ENCODE results near the gene GTF2F1. TPM values are rescaled to one million over a fixed set of nuclear protein-coding genes. Genes with fewer than 3 reads are reported as not detected.

Gene GTF2F1
- total RNA-seq, 1 donor from 2014 or later, result 62.9 TPM

DNA sequence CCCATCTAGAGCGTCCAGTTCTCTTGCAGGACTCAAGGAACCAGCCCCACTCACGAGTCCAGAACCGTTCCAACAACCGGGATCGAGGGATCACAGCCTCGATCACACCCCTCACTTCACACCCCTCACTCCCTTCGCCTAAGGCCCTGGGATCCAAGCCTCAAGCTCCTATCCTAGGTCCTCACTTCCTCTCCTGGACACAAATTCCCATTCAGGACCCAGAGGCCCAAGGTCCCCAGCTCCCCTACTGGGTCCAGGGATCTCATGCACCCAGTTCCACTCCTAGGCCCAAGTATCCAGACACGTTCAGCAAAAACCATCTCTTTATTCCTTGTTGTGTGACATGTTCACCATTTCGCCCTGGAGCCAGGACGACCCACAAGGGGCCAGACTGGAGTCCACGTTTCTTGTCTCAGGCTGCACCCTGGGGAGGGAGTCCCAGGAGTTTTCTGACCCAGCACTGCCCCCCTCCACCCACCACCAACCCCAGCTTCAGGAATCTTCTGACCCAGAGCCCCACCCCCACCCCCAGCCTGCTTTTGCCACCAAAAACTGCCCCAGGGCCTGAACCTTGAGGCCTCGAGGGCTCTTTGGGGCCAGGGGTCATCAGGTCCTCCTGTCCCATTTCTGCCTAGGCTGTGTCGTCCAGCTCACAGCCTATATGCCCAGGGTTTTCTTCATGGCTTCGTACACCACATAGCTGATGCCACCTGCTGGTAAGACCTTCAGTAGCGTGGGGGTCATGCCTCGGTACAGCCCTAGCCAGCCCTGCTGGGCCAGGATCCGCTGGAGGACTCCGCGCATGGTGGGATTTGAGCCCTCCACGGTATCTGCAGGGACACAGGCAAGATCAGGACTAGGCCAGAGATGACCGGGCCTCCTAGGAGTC lies 33.0 kb upstream of the GTF2F1 start:
- H3K4me1 Mint-ChIP-seq (ENCODE audit: low read depth), result peaks cover 28% of the 10 kb centered on the region
- intact Hi-C loops (cut with micrococcal nuclease), result loop anchor here (1.0 to 10.0 kb wide), 13 partner anchors 33 to 801 kb away; partner anchors contain the start of genes CLPP, DENND1C, GTF2F1 and SAFB
- H3K36me3 Mint-ChIP-seq (ENCODE audit: low read depth), result peaks cover 11% of the 10 kb centered on the region
- H3K27ac Mint-ChIP-seq, result peak overlapping the region; percentile 90
- H3K27me3 Mint-ChIP-seq (ENCODE audit: insufficient read depth), result no peaks in the 10 kb centered on the region
- DNase-seq (ENCODE audit: low spot score), result no peak
- peak overlapping the region; percentile 79 for H3K4me3 Mint-ChIP-seq
- H3K9me3 Mint-ChIP-seq, result no peaks in the 10 kb centered on the region

DNA sequence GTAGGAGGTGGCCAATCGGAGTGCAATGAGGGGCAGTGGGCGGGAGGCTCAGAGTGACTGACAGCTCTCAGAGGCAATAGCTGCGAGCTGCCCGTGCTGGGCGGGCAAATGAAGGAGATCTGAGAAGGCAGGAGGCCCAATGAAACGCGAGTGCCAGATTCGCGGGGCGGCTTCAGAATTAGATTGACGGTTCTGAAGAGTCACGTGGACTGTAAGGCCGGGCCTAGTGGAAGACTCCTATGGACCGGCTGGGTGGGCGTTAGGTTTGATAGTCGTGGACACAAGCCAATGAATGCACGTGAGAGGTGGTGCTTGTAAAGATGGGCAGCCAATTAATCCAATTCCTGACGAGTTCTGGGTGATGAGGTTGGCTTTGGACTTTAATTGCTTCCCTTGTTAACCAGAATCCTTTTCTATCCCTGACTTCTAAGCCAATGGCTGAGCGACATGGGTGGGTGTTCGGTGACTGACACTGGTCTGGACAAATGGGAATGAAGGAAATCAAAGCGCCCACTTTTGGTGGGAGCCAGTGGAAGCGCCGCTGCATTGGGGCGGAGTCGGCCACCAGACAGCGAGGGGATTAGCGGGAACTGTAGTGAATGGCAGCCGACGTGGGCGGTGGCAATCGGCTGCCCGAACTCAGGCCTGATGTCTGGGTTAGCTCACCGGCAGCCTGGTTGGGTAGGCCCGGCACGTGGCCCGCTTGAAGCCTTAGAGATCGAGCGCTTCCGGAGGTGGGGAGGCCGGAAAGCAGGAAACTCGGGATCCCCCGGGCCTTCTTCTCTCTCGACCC lies 32.2 kb upstream of the GTF2F1 start:
- peak; percentile 99 for DNase-seq (ENCODE audit: low spot score)
- H3K27ac Mint-ChIP-seq, result peak overlapping the region; percentile 90
- H3K9me3 Mint-ChIP-seq, result no peaks in the 10 kb centered on the region
- H3K4me1 Mint-ChIP-seq (ENCODE audit: low read depth), result peaks cover 28% of the 10 kb centered on the region
- peak overlapping the region; percentile 79 for H3K4me3 Mint-ChIP-seq
- intact Hi-C loops (cut with micrococcal nuclease), result loop anchor here (1.0 to 10.0 kb wide), 13 partner anchors 32 to 800 kb away; partner anchors contain the start of genes CLPP, DENND1C, GTF2F1 and SAFB
- H3K27me3 Mint-ChIP-seq (ENCODE audit: insufficient read depth), result no peaks in the 10 kb centered on the region
- H3K36me3 Mint-ChIP-seq (ENCODE audit: low read depth), result peaks cover 14% of the 10 kb centered on the region

DNA sequence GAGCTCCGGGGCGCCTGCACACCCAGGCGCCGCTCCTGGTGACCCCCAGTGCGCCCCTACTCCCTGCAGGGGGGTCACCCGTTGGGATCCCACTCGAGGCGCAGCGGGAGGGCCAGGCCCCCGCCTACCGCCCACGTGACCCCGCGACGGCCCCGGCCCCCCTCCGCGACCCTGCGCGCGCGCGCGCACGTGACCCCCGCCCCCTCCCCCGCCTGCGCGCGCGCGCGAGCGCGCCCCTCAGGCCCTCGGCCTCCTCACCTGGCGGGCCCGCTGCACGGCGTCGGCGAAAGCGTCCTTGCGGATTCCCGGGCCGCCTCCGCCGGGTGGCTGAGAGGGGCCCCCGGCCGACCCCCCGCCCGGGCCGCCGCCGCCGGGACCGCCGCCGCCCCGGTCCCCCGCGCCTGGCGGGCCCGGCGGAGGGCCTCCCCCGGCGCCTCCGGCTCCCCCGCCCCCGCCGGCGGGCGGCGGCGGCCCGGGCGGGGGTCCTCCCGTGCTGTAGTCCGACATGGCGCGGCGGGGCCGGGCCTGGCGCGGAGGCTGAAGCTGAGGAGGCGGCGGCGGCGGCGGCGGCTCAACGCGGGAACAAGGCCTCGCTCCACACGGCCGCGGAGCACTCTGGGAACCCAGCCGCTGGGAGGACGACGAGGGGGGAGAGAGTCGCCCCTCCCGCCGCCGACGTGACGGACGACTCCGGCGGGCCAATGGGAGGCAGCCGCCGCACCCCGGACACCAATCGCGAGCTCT lies 31.4 kb upstream of the GTF2F1 start, which contains the start of gene KHSRP:
Gene KHSRP (minus strand): TSS at position 617 of the 744 bp plus-strand sequence. CDS start 110 bp downstream, at position 507.
- intact Hi-C loops (cut with micrococcal nuclease), result loop anchor here (10.0 kb wide), 1 partner anchor 800 kb away; the partner anchor contains the start of genes SAFB and SAFB2
- Mint-ChIP-seq H3K36me3 (ENCODE audit: low read depth) (peaks cover 19% of the 10 kb centered on the region), H3K9me3 (no peaks in the 10 kb centered on the region), H3K27ac (peak within 1 kb of the TSS; percentile 90), H3K4me1 (ENCODE audit: low read depth) (peaks cover 28% of the 10 kb centered on the region), H3K4me3 (peak within 1 kb of the TSS; percentile 94), H3K27me3 (ENCODE audit: insufficient read depth) (no peaks in the 10 kb centered on the region)
- DNase-seq (ENCODE audit: low spot score), result no peak

DNA sequence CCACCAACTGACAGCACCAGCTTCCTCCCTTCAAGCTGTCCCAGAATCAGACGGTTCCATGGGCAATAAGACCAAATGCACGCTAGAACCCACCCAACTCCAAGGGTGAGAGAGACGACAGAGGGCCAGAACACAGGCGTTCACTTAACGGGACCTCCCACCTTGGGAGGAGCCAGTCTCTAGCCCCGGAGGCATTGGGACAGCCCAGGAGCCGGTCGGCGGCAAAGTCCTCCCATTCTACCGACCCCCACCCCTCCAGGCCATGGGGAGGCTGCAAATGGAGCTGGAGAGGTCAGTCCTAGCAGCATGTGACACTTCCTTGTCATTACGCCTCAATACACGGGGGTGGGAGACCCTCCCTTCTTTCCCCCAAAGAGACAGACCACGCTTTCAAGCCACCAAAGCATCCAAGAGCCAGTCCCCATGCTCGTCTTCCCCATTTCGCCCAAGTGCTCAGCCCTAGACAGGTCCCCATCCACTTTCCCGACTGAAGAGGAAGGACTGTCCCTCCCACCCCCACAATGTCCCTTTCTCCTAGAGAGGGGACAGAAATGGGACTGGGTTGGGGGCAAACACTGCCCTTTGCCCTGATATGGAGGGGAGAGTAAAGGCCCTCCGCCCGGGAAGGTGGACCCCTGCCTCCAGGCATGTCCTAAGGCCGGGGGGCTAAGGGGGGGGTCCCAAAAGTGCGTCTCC lies 30.7 kb upstream of the GTF2F1 start:
- H3K9me3 Mint-ChIP-seq, result no peaks in the 10 kb centered on the region
- H3K4me1 Mint-ChIP-seq (ENCODE audit: low read depth), result peaks cover 28% of the 10 kb centered on the region
- peak; percentile 28 for DNase-seq (ENCODE audit: low spot score)
- intact Hi-C loops (cut with micrococcal nuclease), result loop anchor here (10.0 kb wide), 1 partner anchor 799 kb away; the partner anchor contains the start of genes SAFB and SAFB2
- H3K36me3 Mint-ChIP-seq (ENCODE audit: low read depth), result peaks cover 19% of the 10 kb centered on the region
- H3K27me3 Mint-ChIP-seq (ENCODE audit: insufficient read depth), result no peaks in the 10 kb centered on the region
- peak overlapping the region; percentile 94 for H3K4me3 Mint-ChIP-seq
- H3K27ac Mint-ChIP-seq, result peak overlapping the region; percentile 85

DNA sequence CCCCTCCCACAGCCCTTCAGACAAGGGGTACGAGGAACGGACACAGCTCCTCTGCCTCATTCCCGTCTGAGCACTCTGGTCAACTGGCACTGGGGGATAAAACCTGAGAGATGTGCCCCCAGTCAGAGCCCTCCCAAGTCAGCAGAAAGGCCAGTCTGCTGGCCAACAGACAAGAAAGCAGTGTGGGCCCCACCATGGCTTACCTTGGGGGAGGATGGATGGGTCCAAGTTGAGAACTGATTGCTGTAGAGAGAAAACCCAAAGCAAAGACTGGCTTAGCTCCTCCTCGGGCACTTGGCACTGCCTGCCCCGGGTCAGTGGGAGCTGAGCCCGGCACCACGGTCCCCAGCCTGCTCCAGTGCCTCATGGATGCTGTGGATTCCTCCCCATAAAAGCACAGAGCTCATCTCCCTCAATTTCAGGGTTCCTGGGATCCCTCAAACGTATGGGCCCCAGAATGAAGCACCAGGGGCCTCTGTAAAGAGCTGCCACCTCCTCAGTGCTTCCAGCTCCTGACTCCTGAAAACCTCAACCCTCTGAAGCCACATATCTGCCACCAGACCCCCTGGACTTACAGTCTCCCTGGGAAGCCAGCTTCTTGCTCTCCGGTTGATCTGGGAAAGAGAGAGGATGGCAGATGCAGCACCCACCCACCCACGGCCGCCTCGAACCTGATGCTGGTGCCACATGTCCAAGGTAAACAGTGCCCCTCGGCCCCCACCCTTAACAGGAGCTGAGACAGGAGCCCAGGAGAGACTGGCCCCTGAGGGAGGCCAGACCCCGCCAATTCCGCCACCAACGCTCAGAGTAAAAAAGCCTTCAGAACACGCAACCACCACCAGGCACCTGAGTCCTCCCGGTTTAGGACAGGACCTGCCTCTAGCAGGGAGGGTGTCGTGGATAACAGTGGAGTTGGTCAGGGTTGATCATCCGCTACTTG lies 28.4 kb upstream of the GTF2F1 start:
- no peak overlapping the region for H3K4me3 Mint-ChIP-seq
- no peaks in the 10 kb centered on the region for H3K9me3 Mint-ChIP-seq
- peaks cover 28% of the 10 kb centered on the region for H3K36me3 Mint-ChIP-seq (ENCODE audit: low read depth)
- no peak for DNase-seq (ENCODE audit: low spot score)
- peaks cover 28% of the 10 kb centered on the region for H3K4me1 Mint-ChIP-seq (ENCODE audit: low read depth)
- H3K27me3 Mint-ChIP-seq (ENCODE audit: insufficient read depth), result no peaks in the 10 kb centered on the region
- intact Hi-C loops (cut with micrococcal nuclease), result loop anchor here (10.0 kb wide), 1 partner anchor 797 kb away; the partner anchor contains the start of genes SAFB and SAFB2
- no peak overlapping the region for H3K27ac Mint-ChIP-seq

DNA sequence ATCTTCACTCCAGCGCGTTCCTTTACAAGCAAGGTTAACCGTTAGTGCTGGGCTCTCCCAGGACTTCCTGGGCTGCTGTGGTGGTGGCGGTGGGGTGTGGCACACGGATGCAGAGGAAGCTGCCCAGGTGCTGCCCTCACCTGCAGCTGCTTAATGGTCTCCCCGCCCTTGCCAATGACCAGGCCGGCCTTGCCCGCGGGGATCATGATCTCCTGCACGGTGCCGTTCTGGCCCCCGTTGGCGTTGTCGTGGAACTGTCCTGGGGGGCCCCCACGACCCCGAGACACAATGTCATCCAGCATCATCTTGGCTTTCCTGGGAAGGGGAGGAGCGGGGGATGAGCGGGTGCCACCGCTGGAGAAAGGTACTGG lies 25.6 kb upstream of the GTF2F1 start:
- H3K9me3 Mint-ChIP-seq, result no peaks in the 10 kb centered on the region
- no peak for DNase-seq (ENCODE audit: low spot score)
- no peak overlapping the region for H3K4me3 Mint-ChIP-seq
- peaks cover 37% of the 10 kb centered on the region for H3K36me3 Mint-ChIP-seq (ENCODE audit: low read depth)
- H3K4me1 Mint-ChIP-seq (ENCODE audit: low read depth), result peaks cover 15% of the 10 kb centered on the region
- intact Hi-C loops (cut with micrococcal nuclease), result no loop called here
- H3K27me3 Mint-ChIP-seq (ENCODE audit: insufficient read depth), result no peaks in the 10 kb centered on the region
- no peak overlapping the region for H3K27ac Mint-ChIP-seq

DNA sequence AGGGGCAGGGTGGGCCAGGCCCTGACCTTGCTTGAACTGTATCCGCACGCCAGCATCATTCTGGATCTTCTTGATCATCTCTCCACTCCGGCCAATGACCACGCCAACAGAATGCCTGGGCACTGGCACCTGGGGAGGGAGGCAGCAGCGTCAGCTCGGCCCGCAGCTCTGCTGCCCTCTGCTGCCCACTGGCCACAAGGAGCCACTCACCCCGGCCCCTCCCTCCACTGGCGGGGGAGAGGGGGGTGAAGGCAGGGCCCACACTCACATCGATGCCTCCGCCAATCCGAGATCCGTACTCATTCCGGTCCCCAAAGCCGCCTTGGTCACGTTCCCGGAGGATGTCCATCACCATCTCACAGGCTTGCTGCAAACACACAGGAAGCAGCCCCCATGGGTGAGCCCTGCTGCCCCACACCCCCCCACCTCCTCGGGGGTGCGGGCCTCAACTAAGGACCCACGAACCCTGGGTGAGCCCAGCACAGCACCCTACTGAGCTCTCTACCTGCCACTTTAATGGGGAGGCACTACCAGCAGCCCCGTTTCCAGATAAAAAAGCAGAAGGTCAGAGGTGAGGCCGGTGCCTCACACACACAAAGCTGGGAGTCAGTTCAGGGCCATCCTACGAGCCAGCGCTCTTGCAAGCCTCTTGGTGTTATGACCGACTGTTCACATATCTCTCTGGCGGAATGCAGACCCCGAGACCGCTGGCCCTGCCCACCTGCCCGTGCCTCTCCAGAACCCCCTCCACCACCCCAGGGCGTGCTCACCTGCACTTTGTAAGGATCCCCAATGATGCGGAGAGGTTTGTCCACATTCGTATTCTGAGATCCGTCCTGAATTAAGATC lies 25.0 kb upstream of the GTF2F1 start:
- Mint-ChIP-seq H3K4me1 (ENCODE audit: low read depth) (peaks cover 9% of the 10 kb centered on the region), H3K9me3 (no peaks in the 10 kb centered on the region), H3K27me3 (ENCODE audit: insufficient read depth) (no peaks in the 10 kb centered on the region), H3K27ac (no peak overlapping the region), H3K36me3 (ENCODE audit: low read depth) (peaks cover 33% of the 10 kb centered on the region), H3K4me3 (no peak overlapping the region)
- no peak for DNase-seq (ENCODE audit: low spot score)
- intact Hi-C loops (cut with micrococcal nuclease), result no loop called here

DNA sequence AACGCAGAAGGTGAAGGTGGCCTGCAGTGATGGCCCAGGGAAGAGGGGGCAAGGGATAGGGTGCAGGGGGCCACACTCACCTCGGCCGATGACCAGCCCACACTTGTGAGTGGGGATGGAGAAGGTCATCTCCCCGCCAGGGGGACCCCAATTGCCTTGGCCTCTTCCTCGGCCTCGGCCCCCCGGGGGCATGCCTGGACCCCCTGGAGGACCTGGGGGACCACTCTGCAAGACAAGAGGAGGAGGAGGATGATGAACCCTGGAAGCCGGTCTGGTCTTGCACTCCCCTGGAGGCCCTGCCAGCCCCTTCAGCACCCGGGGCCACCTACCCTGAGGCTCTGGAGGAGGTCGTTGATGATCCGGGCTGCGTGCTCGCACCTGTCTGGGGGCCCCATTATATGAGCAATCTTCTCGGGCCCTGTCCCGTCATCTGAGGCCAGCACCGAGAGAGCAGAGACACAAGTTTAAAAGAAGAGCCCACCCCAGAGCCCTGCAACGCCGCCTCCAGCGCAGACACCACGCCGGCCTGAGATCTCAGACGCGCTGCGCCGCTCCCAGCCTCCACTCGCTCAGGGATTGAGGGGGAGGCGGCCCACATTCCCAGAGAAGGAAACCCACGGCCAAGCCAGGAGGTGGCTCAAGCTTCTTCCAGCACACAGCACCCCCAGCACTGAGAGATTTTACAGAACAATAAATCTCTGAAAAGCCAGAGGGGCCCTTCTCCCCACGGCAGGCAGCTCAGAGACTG lies 23.9 kb upstream of the GTF2F1 start:
- no peaks in the 10 kb centered on the region for H3K27me3 Mint-ChIP-seq (ENCODE audit: insufficient read depth)
- peaks cover 27% of the 10 kb centered on the region for H3K36me3 Mint-ChIP-seq (ENCODE audit: low read depth)
- H3K4me3 Mint-ChIP-seq, result no peak overlapping the region
- H3K9me3 Mint-ChIP-seq, result no peaks in the 10 kb centered on the region
- DNase-seq (ENCODE audit: low spot score), result no peak
- intact Hi-C loops (cut with micrococcal nuclease), result no loop called here
- H3K4me1 Mint-ChIP-seq (ENCODE audit: low read depth), result no peaks in the 10 kb centered on the region
- H3K27ac Mint-ChIP-seq, result no peak overlapping the region

DNA sequence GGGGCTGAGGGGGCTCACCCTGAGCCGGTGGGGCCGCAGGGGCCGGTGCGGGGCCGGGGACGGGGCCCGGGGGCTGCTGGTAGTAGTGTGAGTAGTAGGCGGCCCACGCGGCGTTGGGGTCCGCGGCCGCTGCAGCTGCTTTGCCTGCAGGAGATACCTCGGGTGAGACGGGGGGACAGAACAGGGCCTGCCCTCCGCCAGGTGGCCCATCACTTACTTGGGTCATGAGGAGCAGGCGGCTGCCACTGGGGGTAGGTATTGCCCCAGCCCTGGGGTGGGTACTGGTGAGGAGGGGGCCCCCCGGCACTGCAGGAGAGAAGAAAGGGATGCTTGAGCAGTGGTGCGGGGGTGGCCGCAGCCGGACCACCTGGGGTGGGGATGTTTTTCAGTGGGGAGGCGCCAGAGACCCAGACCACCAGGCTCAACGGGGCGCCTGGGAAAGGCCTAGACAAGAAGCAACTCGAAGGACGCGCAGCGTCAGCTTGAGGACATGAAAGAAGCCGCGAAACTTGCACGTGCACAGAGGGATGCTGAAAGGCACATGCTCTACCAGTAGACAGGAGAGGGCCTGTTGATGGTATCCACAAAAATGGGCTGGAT lies 22.7 kb upstream of the GTF2F1 start:
- no peak overlapping the region for H3K4me3 Mint-ChIP-seq
- H3K27ac Mint-ChIP-seq, result no peak overlapping the region
- H3K4me1 Mint-ChIP-seq (ENCODE audit: low read depth), result no peaks in the 10 kb centered on the region
- no peaks in the 10 kb centered on the region for H3K9me3 Mint-ChIP-seq
- H3K36me3 Mint-ChIP-seq (ENCODE audit: low read depth), result peaks cover 25% of the 10 kb centered on the region
- intact Hi-C loops (cut with micrococcal nuclease), result no loop called here
- no peak for DNase-seq (ENCODE audit: low spot score)
- H3K27me3 Mint-ChIP-seq (ENCODE audit: insufficient read depth), result no peaks in the 10 kb centered on the region

Measured in activated T-helper 1 cell treated with anti-CD3 and anti-CD28 coated beads, Interleukin-12 subunit alpha, Interleukin-12 subunit beta, Interleukin-2, Interleukin-4 antibody, amounts not matched to agents 30 ng/mL and 10 ng/mL and 1 ng/mL, durations not matched to agents 14 hours and 24 hours and 36 hours (primary cell).